Trophoblast cell (in vitro differentiated cells and primary cell): ENCODE results near the gene WWC2.

Experiments used
- DNase-seq, 2 donors: peaks; one replicate each; pipeline ENCODE4 v3.0.0-alpha.2; 2016
- H2AFZ ChIP-seq: 2 replicates; pipeline ENCODE4 v1.6.1; 2013; ENCODE audit warnings: low read length, moderate library complexity, mild to moderate bottlenecking; ENCODE audit not compliant: insufficient read depth, poor library complexity
- H2AK5ac ChIP-seq: 2 replicates; pipeline ENCODE4 v1.6.1; 2013; ENCODE audit warnings: mild to moderate bottlenecking, low read length
- H2BK120ac ChIP-seq: 2 replicates; pipeline ENCODE4 v1.6.1; 2013; ENCODE audit warnings: low read length, mild to moderate bottlenecking, moderate library complexity; ENCODE audit not compliant: insufficient read depth, poor library complexity
- H2BK12ac ChIP-seq: 2 replicates; pipeline ENCODE4 v1.6.1; 2013; ENCODE audit warnings: mild to moderate bottlenecking, low read length, moderate library complexity
- H2BK5ac ChIP-seq: 2 replicates; pipeline ENCODE4 v1.6.1; 2013; ENCODE audit warnings: low read length, low read depth, moderate library complexity, mild to moderate bottlenecking; ENCODE audit not compliant: poor library complexity
- H3K14ac ChIP-seq: 2 replicates; pipeline ENCODE4 v1.6.1; 2013; ENCODE audit warnings: mild to moderate bottlenecking, low read length
- H3K18ac ChIP-seq: 2 replicates; pipeline ENCODE4 v1.6.1; 2013; ENCODE audit warnings: mild to moderate bottlenecking, low read length
- H3K23ac ChIP-seq: 2 replicates; pipeline ENCODE4 v1.6.1; 2013; ENCODE audit warnings: low read length
- H3K27ac ChIP-seq: 2 replicates; pipeline ENCODE4 v1.5.1; 2013; ENCODE audit warnings: low read depth, mild to moderate bottlenecking, inconsistent platforms, low read length, moderate library complexity
- H3K27me3 ChIP-seq: 2 replicates; pipeline ENCODE4 v1.6.1; 2013; ENCODE audit warnings: inconsistent platforms, mild to moderate bottlenecking, low read length, moderate library complexity; ENCODE audit not compliant: insufficient read depth
- H3K36me3 ChIP-seq, 2 experiments: 1 replicate in 1 of 2; 2 replicates in 1 of 2; pipeline ENCODE4 v1.6.1; 2013; ENCODE audit warnings: low read length in 2 of 2, mild to moderate bottlenecking in 2 of 2, moderate library complexity in 1 of 2; ENCODE audit not compliant: insufficient read depth in 2 of 2, control insufficient read depth in 1 of 2
- H3K4ac ChIP-seq: 2 replicates; pipeline ENCODE4 v1.6.1; 2013; ENCODE audit warnings: low read depth, mild to moderate bottlenecking, low read length, moderate library complexity
- H3K4me1 ChIP-seq, 2 experiments: 1 replicate in 1 of 2; 2 replicates in 1 of 2; pipeline ENCODE4 v1.6.1; 2013; ENCODE audit warnings: low read length in 2 of 2, mild to moderate bottlenecking in 2 of 2, moderate library complexity in 1 of 2; ENCODE audit not compliant: insufficient read depth in 2 of 2, control insufficient read depth in 1 of 2
- H3K4me2 ChIP-seq: 2 replicates; pipeline ENCODE4 v1.6.1; 2013; ENCODE audit warnings: inconsistent platforms, mild to moderate bottlenecking, low read length, moderate library complexity
- H3K4me3 ChIP-seq: 2 replicates; pipeline ENCODE4 v1.5.1; 2013; ENCODE audit warnings: mild to moderate bottlenecking, low read depth, low read length, inconsistent platforms
- H3K79me1 ChIP-seq: one replicate; pipeline ENCODE4 v1.6.1; 2013; ENCODE audit warnings: low read length
- H3K79me2 ChIP-seq: 2 replicates; pipeline ENCODE4 v1.6.1; 2013; ENCODE audit warnings: low read length, mild to moderate bottlenecking; ENCODE audit not compliant: control insufficient read depth, insufficient read depth, poor library complexity
- H3K9ac ChIP-seq: 2 replicates; pipeline ENCODE4 v1.6.1; 2013; ENCODE audit warnings: mild to moderate bottlenecking, low read length
- H3K9me3 ChIP-seq: 2 replicates; pipeline ENCODE4 v1.6.1; 2013; ENCODE audit warnings: low read depth, mild to moderate bottlenecking, control low read depth, inconsistent platforms, low read length; ENCODE audit not compliant: insufficient read depth
- H4K12ac ChIP-seq: 2 replicates; pipeline ENCODE4 v1.6.1; 2013; ENCODE audit warnings: low read depth, mild to moderate bottlenecking, low read length, moderate library complexity
- H4K8ac ChIP-seq: 2 replicates; pipeline ENCODE4 v1.6.1; 2013; ENCODE audit warnings: low read depth, mild to moderate bottlenecking, low read length, moderate library complexity
- H4K91ac ChIP-seq: one replicate; pipeline ENCODE4 v1.6.1; 2013; ENCODE audit warnings: low read depth, mild to moderate bottlenecking, low read length, moderate library complexity
- WGBS: extraction: QIAGEN DNeasy Blood & Tissue Kit; methylation state at CpG from one replicate; pipeline ENCODE4 v1.1.7; 2013; ENCODE audit warnings: missing lambda C conversion rate; ENCODE audit not compliant: insufficient read length, insufficient coverage; ENCODE audit errors: extremely low coverage; 5-methylcytosine and 5-hydroxymethylcytosine counted together

The WWC2 gene

GRCh38 chr4:183107891-183108459, 8.9 kb downstream of the WWC2 start:
- no peak overlapping the region for H3K9ac ChIP-seq
- H4K12ac ChIP-seq = no peak overlapping the region
- H3K18ac ChIP-seq = no peak overlapping the region
- no peaks in the 10 kb centered on the region for H3K27me3 ChIP-seq
- no peak overlapping the region for H4K8ac ChIP-seq
- DNase-seq = no peak
- no peak overlapping the region for H3K27ac ChIP-seq
- H3K36me3 ChIP-seq = no peaks in the 10 kb centered on the region
- H4K91ac ChIP-seq = no peak overlapping the region
- no peak overlapping the region for H2AFZ ChIP-seq
- H2BK5ac ChIP-seq = no peak overlapping the region
- H3K23ac ChIP-seq = no peak overlapping the region
- WGBS = no CpG with 5 or more reads among the region's 5 CpGs
- H3K9me3 ChIP-seq = no peaks in the 10 kb centered on the region
- no peak overlapping the region for H3K4me2 ChIP-seq
- H2BK120ac ChIP-seq = no peak overlapping the region
- peaks cover 2 to 3% of the 10 kb centered on the region in 2 experiments for H3K4me1 ChIP-seq
- no peak overlapping the region for H2AK5ac ChIP-seq
- no peak overlapping the region for H3K14ac ChIP-seq
- peaks cover 1% of the 10 kb centered on the region for H3K79me1 ChIP-seq
- H3K4ac ChIP-seq = no peak overlapping the region
- H2BK12ac ChIP-seq = no peak overlapping the region
- H3K4me3 ChIP-seq = no peak overlapping the region
- peaks cover 14% of the 10 kb centered on the region for H3K79me2 ChIP-seq

DNA sequence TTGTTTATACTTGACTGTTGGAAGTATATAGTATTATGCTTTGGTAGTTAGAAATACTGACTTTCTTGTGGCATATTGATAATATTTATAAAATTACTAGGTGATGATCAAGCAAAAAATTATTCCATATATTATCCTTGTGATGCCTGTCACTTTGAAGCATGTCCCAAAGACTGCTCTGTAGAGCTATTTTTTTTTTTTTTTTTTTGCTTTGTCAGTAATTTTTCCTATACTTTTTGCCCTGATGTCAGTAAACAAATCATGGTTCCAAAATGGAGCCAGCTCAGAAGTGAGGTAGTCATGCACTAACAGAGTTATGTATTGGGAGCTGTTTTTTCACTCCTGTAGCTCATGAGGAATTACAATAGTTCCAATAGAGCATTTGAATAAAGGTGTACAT, 11.2 kb downstream of the WWC2 start:
- H4K12ac ChIP-seq = no peak overlapping the region
- no peak overlapping the region for H3K14ac ChIP-seq
- no peaks in the 10 kb centered on the region for H3K36me3 ChIP-seq
- H2BK12ac ChIP-seq = no peak overlapping the region
- no peak overlapping the region for H3K27ac ChIP-seq
- H2AK5ac ChIP-seq = no peak overlapping the region
- no peaks in the 10 kb centered on the region for H3K9me3 ChIP-seq
- no peak for DNase-seq
- H3K79me2 ChIP-seq = peaks cover 6% of the 10 kb centered on the region
- no peak overlapping the region for H3K9ac ChIP-seq
- H3K27me3 ChIP-seq = no peaks in the 10 kb centered on the region
- H3K4me3 ChIP-seq = no peak overlapping the region
- no peak overlapping the region for H4K8ac ChIP-seq
- H3K4me2 ChIP-seq = no peak overlapping the region
- H2AFZ ChIP-seq = no peak overlapping the region
- H3K79me1 ChIP-seq = peaks cover 1% of the 10 kb centered on the region
- peaks cover 6 to 11% of the 10 kb centered on the region in 2 experiments for H3K4me1 ChIP-seq
- H3K23ac ChIP-seq = no peak overlapping the region
- no peak overlapping the region for H4K91ac ChIP-seq
- H2BK5ac ChIP-seq = no peak overlapping the region
- no peak overlapping the region for H3K18ac ChIP-seq
- H3K4ac ChIP-seq = no peak overlapping the region
- H2BK120ac ChIP-seq = no peak overlapping the region

DNA sequence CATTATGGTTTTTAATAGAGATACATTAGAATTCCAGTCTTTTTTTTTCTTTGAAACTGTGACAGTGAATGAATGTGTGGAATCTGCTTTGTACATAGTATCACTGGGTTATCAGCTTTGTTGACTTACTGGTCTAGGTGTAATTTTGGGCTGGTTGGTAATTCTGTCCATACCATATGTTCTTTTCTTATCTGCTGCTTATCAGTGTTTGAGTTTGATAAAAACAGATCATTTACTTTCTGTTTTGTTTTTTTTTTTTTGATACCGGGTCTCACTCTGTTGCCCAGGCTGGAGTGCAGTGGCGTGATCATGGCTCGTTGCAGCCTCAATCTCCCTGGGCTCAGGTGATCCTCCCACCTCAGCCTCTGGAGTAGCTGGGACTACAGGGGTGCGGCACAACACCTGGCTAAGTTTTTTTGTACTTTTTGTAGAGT, 12.4 kb downstream of the WWC2 start:
- H3K18ac ChIP-seq = no peak overlapping the region
- no peak overlapping the region for H3K14ac ChIP-seq
- H2AK5ac ChIP-seq = no peak overlapping the region
- no peak overlapping the region for H2BK120ac ChIP-seq
- H3K27ac ChIP-seq = no peak overlapping the region
- DNase-seq = peak in 1 of 2 donors; percentile 57
- H3K4me1 ChIP-seq = peaks cover 6 to 11% of the 10 kb centered on the region in 2 experiments
- no peak overlapping the region for H2AFZ ChIP-seq
- H4K91ac ChIP-seq = no peak overlapping the region
- H3K4me3 ChIP-seq = no peak overlapping the region
- no peak overlapping the region for H4K8ac ChIP-seq
- H2BK5ac ChIP-seq = no peak overlapping the region
- no peaks in the 10 kb centered on the region for H3K9me3 ChIP-seq
- peaks cover 1% of the 10 kb centered on the region for H3K79me1 ChIP-seq
- no peak overlapping the region for H3K9ac ChIP-seq
- H3K4me2 ChIP-seq = no peak overlapping the region
- no peak overlapping the region for H4K12ac ChIP-seq
- H3K23ac ChIP-seq = no peak overlapping the region
- no peaks in the 10 kb centered on the region for H3K27me3 ChIP-seq
- no peaks in the 10 kb centered on the region for H3K36me3 ChIP-seq
- H3K79me2 ChIP-seq = peaks cover 5% of the 10 kb centered on the region
- H3K4ac ChIP-seq = peak overlapping the region; percentile 71
- H2BK12ac ChIP-seq = no peak overlapping the region
- WGBS = no CpG with 5 or more reads among the region's 4 CpGs

GRCh38 chr4:183118141-183118540, 19.1 kb downstream of the WWC2 start:
- H2AFZ ChIP-seq = no peak overlapping the region
- no peaks in the 10 kb centered on the region for H3K27me3 ChIP-seq
- peaks cover 5 to 20% of the 10 kb centered on the region in 2 experiments for H3K4me1 ChIP-seq
- H2BK5ac ChIP-seq = peak overlapping the region; percentile 73
- H3K79me1 ChIP-seq = peaks cover 5% of the 10 kb centered on the region
- peak overlapping the region; percentile 44 for H3K14ac ChIP-seq
- no peak overlapping the region for H3K23ac ChIP-seq
- H3K9ac ChIP-seq = no peak overlapping the region
- no peak overlapping the region for H3K18ac ChIP-seq
- WGBS = no CpG with 5 or more reads among the region's 2 CpGs
- no peak overlapping the region for H4K8ac ChIP-seq
- H3K79me2 ChIP-seq = peaks cover 12% of the 10 kb centered on the region
- H2BK120ac ChIP-seq = no peak overlapping the region
- no peak for DNase-seq
- H2AK5ac ChIP-seq = no peak overlapping the region
- H2BK12ac ChIP-seq = no peak overlapping the region
- H3K4me3 ChIP-seq = no peak overlapping the region
- no peak overlapping the region for H4K12ac ChIP-seq
- H3K36me3 ChIP-seq = no peaks in the 10 kb centered on the region
- H3K4ac ChIP-seq = peak overlapping the region; percentile 97
- peak overlapping the region; percentile 47 for H3K27ac ChIP-seq
- no peak overlapping the region for H3K4me2 ChIP-seq
- H3K9me3 ChIP-seq = no peaks in the 10 kb centered on the region
- no peak overlapping the region for H4K91ac ChIP-seq
